PC-3 (cell line): Measurements from ENCODE around the gene DNM2. TPM values are rescaled to one million over a fixed set of nuclear protein-coding genes. Genes with fewer than 3 reads are reported as not detected.

Experiments used
- ATAC-seq: fragments of 200-7000 bp; cut with Tn5 transposase; 2 replicates; pipeline ENCODE4 v1.9.1; 2020; ENCODE audit warnings: mild to moderate bottlenecking, moderate library complexity
- BruUV-seq: library from RNA; stranded (reverse); fragments of 400-500 nt; replicated peaks from 2 replicates; lab custom pipeline; 2021; lab: Mats Ljungman, UMichigan
- CTCF ChIA-PET: fragments of 300-600 bp; sonication (Branson Sonifier 250); formaldehyde crosslinking; loops from one replicate; lab custom pipeline; 2022; ENCODE audit warnings: antibody characterized with exemption; lab: Charles Lee
- POLR2A ChIA-PET: fragments of 300-600 bp; sonication (Branson Sonifier 250); formaldehyde crosslinking; loops from one replicate; lab custom pipeline; 2022; ENCODE audit warnings: antibody characterized with exemption; ENCODE audit not compliant: unreplicated experiment; lab: Charles Lee
- DNase-seq: peaks from one replicate; pipeline ENCODE4 v3.0.0-alpha.2; 2015
- H2AFZ ChIP-seq: fragments of 300-600 bp; sonication (generic); 2 replicates; pipeline ENCODE4 v1.6.0; 2016; ENCODE audit warnings: antibody characterized with exemption, low read length
- H3F3A ChIP-seq: fragments of 300-600 bp; sonication (generic); one replicate; pipeline ENCODE4 v1.6.0; 2017; ENCODE audit warnings: antibody characterized with exemption, low read length, control low read depth, mild to moderate bottlenecking; ENCODE audit not compliant: unreplicated experiment
- H3K27ac ChIP-seq: fragments of 300-600 bp; sonication (generic); 2 replicates; pipeline ENCODE4 v1.5.1; 2016; ENCODE audit warnings: mild to moderate bottlenecking, low read length
- H3K27me3 ChIP-seq: fragments of 300-600 bp; sonication (generic); 2 replicates; pipeline ENCODE4 v1.6.1; 2016; ENCODE audit warnings: low read length, mixed read lengths
- H3K36me3 ChIP-seq: fragments of 300-600 bp; sonication (generic); 2 replicates; pipeline ENCODE4 v1.6.1; 2016; ENCODE audit warnings: low read depth, mixed run types, low read length, mixed read lengths
- H3K4me1 ChIP-seq: fragments of 300-600 bp; sonication (generic); 2 replicates; pipeline ENCODE4 v1.5.1; 2016; ENCODE audit warnings: low read length; ENCODE audit not compliant: insufficient read depth
- H3K4me2 ChIP-seq: fragments of 300-600 bp; sonication (generic); 2 replicates; pipeline ENCODE4 v1.6.0; 2016; ENCODE audit warnings: low read length
- H3K4me3 ChIP-seq: fragments of 300-600 bp; sonication (generic); 2 replicates; pipeline ENCODE4 v1.5.1; 2016; ENCODE audit warnings: mild to moderate bottlenecking, low read length, mixed read lengths
- H3K79me2 ChIP-seq: fragments of 300-600 bp; sonication (generic); 2 replicates; pipeline ENCODE4 v1.6.1; 2017; ENCODE audit warnings: low read length, mixed read lengths
- H3K9ac ChIP-seq: fragments of 300-600 bp; sonication (generic); 2 replicates; pipeline ENCODE4 v1.6.0; 2016; ENCODE audit warnings: mild to moderate bottlenecking, low read length
- H3K9me2 ChIP-seq: fragments of 300-600 bp; sonication (generic); replicated peaks from 2 replicates; pipeline ENCODE4 v1.6.1; 2016; ENCODE audit warnings: mixed run types, low read length, mixed read lengths
- H3K9me3 ChIP-seq: fragments of 300-600 bp; sonication (generic); 2 replicates; pipeline ENCODE4 v1.6.1; 2016; ENCODE audit warnings: low read length, mixed read lengths
- H4K20me1 ChIP-seq: fragments of 300-600 bp; sonication (generic); 2 replicates; pipeline ENCODE4 v1.6.1; 2016; ENCODE audit warnings: low read length, mixed read lengths
- CTCF ChIP-seq: fragments of 300-600 bp; sonication (generic); conservative IDR thresholded peaks from 2 replicates; pipeline ENCODE4 v1.5.1; 2017; ENCODE audit warnings: antibody characterized with exemption, low read depth, mild to moderate bottlenecking, low read length
- EZH2 ChIP-seq: fragments of 300-600 bp; sonication (generic); IDR thresholded peaks from one replicate; pipeline ENCODE4 v1.6.1; 2017; ENCODE audit warnings: antibody characterized with exemption, mild to moderate bottlenecking, low read length; ENCODE audit not compliant: unreplicated experiment
- EZH2phosphoT487 ChIP-seq: fragments of 300-600 bp; sonication (generic); IDR thresholded peaks from 2 replicates; pipeline ENCODE4 v1.6.1; 2018; ENCODE audit warnings: mild to moderate bottlenecking, antibody characterized with exemption, low read length, borderline replicate concordance
- intact Hi-C: fragments of 100-400 bp; cut with micrococcal nuclease; formaldehyde crosslinking; loops from 2 replicates; pipeline ENCODE4 v1.9.0; 2023
- total RNA-seq: library from RNA; depleted of rRNA; stranded (reverse); fragments of >200 nt; gene quantifications from 2 replicates; pipeline ENCODE4 v1.2.3, GENCODE V29; 2014

DNM2 gene
- total RNA-seq, 1 experiment from 2014 or later = 150 TPM

DNA sequence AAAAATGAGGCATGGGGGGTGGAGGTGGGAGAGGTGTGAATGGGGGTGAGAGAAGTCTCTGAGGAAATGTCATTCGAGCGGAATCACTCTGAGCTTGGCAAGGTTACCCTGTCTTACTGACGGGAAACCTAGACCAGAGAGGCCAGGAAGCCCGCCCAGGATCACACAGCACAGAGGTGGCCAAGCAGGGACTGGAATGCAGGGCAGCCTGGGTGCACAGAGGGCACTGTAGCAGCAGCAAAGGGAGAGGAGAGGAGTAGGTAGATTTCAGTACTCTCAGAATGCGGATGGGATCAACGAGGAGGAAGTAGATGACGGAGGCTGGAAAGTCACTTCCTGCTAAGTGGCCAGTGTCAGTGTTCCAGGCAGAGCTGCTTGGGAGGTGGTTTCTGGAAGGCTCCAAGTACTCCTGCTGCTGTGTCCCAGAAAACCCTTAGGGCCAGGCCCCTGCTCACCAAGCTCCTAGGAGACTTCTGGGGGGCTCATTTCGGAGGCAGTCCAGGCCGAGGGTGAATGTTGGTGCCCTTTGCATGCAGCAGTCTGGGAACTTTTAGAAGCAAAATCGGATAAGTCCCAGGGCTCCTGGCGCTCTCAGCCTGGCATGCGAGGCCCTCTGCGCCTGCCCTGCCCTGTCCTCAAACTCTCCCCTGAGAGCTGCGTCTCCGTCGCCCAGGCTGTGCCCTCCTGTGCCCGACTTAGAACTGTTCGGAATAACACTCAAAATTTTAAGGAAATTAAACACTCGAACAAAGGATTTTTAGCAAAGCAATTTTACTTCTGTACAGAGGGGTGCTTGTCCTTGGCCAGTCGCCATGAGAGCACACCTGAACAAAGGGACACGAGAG, 33.5 kb downstream of the DNM2 start:
- Histone ChIP-seq H3K9me3 (no peaks in the 10 kb centered on the region), H3K27me3 (no peaks in the 10 kb centered on the region), H4K20me1 (peaks cover 18% of the 10 kb centered on the region), H3K9me2 (no peaks in the 10 kb centered on the region), H3K4me1 (peaks cover 29% of the 10 kb centered on the region), H3K4me2 (no peak overlapping the region), H3K27ac (no peak overlapping the region), H3K79me2 (peaks cover 95% of the 10 kb centered on the region), H3K36me3 (no peaks in the 10 kb centered on the region), H3K4me3 (no peak overlapping the region), H2AFZ (no peak overlapping the region), H3F3A (no peaks in the 10 kb centered on the region), H3K9ac (no peak overlapping the region)
- no TSS peak for BruUV-seq
- ChIA-PET CTCF (interaction anchor here (0.7 kb wide), 1 partner anchor 70 kb away, joined by 8 read pairs; no protein-coding TSS in a partner anchor), POLR2A (no interaction called here)
- intact Hi-C loops = no loop called here
- no peak for ATAC-seq
- no peak for DNase-seq
- TF ChIP-seq CTCF (no peak), EZH2 (no peak), EZH2phosphoT487 (no peak)

DNA sequence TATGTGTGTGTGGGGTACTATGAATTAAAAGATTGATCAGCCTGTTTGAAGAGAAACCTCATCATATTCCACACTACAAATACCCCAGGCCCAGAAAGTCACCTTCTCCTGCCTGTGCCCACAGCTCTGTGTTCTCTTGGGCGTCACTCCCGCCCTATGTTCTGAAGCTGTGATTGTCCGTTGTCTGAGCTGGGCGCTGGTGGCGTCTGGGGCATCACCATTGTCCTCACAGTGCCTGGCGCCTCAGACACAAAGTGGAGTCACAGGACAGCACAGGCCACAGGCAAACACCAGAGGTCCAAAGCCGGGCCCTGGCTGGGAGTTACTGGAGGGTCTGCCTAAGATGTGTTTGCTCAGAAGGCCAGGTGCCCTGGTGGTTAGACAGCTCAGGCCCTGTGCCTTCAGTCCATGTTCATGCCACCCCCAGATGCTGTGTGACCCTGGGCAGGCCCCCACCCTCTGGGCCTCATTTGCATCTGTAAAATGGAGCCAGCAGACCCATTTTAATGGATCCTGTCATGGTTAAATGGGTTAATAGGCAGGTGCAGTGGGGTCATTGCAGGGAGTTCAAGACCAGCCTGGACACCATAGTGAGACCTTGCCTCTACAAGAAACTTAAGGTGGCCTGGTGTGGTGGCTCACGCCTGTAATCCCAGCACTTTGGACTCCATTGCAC, 34.5 kb downstream of the DNM2 start:
- Histone ChIP-seq H3K9ac (no peak overlapping the region), H4K20me1 (peaks cover 16% of the 10 kb centered on the region), H3K36me3 (no peaks in the 10 kb centered on the region), H3K27ac (no peak overlapping the region), H3K9me2 (no peaks in the 10 kb centered on the region), H2AFZ (no peak overlapping the region), H3K4me2 (no peak overlapping the region), H3K9me3 (no peaks in the 10 kb centered on the region), H3F3A (no peaks in the 10 kb centered on the region), H3K27me3 (no peaks in the 10 kb centered on the region), H3K4me3 (no peak overlapping the region), H3K79me2 (peaks cover 97% of the 10 kb centered on the region), H3K4me1 (peaks cover 24% of the 10 kb centered on the region)
- TF ChIP-seq EZH2 (no peak), CTCF (no peak), EZH2phosphoT487 (no peak)
- no peak for DNase-seq
- ATAC-seq = no peak
- BruUV-seq = no TSS peak
- intact Hi-C loops = no loop called here
- CTCF ChIA-PET = no interaction called here
- POLR2A ChIA-PET = no interaction called here
